Fibroblast of skin of right biceps (primary cell): Measurements from ENCODE around the gene PRSS22.

Experiments used
- DNase-seq: peaks from one replicate; pipeline ENCODE4 v3.0.0-alpha.2; 2013

Gene PRSS22

DNA sequence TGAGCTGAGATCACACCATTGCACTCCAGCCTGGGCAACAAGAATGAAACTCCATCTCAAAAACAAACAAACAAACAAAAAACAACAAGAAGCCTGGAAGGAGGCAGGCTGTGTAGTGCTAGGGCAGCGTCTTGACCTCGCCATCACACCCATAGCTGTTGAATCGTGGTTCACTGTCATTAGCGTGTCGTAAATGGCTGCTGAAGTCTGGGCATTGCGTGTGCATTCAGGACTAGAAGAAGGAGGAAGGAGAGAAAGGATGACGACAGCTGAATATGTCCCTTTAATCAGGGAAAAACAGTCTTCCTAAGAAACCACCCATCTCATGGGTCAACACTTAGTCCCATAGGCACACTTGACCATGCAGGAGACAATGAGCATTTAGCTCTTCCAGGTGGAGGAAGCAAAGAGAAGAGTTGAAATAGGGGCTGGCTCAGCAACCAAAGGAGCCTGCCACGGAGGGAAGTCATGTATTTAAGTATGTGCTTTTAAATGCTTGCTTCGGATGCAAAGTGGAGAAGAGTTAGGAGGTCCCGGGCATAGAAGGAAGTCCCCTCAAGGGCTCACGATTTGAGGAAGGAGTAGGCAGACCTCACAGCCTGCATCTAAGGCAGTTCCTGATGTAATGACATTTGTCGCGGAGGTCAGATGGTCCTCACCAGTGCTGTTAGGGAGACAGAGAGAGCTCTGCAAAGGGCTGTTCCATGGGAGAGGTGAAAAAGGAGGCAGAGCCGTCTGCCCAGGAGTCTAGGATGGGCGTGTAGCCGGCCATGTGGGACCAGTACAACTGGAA is 8.8 kb downstream of the PRSS22 start:
- no peak for DNase-seq

- peak; percentile 33 for DNase-seq
These were observed 11.3 kb downstream of the PRSS22 start for GRCh38 chr16:2846511-2847310.

DNA sequence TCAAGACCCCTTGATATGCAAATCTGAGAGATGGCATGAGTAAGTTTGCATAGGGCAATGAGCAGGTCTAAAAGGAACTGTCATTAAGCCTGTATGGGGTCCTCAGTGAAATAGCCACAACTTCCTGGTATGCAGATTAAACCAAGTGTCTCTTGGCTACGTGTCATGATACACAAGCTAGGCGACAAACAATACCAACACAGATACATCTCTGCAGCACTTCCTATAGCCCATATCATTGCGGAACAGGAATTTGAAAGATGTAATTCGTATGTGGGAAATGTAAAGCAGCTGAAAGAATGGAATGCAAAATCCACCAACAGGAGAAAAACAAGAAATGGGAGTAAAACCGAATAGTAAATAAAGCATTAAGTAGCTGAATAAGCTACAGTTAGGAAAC is 12.9 kb downstream of the PRSS22 start:
- no peak for DNase-seq

GRCh38 chr16:2843526-2843925 is 14.4 kb downstream of the PRSS22 start:
- DNase-seq = no peak

- peak; percentile 58 for DNase-seq
These were observed 15.5 kb downstream of the PRSS22 start for GRCh38 chr16:2842340-2843000.

DNA sequence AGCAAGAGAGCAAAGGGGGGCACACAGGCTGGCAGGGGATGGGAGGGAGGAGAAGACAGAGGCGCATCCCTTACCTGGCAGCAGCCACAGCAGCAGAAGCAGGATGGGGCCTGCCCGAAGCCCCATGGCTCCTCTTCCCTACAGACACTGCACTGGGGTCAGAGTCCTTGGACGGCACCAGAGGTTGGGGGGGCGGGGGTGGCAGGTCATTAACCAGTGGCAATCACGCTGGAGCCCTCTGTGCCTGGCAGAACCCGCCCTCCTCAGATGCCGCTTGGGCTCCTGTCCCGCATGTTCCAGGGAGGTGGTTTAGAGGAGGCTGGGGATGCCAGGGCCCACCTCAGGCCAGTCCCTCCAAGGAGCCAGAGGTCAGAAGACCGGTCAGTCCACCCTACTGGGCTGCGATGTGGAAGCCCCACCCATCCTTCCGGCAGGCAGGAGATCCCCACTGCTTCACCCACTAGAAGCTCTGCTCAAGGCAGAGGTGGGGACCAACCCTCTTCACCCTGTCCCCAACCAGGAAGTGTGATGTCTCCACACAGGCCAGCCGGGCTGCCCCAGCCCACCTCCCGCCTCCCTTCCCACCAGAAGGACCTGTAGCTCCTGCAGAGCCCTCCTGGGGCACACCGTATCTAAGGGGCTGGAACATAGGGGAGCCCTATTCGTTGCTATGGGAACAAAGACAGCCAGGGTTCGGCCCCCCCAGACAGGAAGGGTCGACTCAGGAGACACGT is 16.2 kb downstream of the PRSS22 start:
- DNase-seq = no peak

GRCh38 chr16:2840914-2841313 is 17.1 kb downstream of the PRSS22 start:
- DNase-seq = no peak

GRCh38 chr16:2839650-2840450 is 18.1 kb downstream of the PRSS22 start:
- DNase-seq = no peak

DNA sequence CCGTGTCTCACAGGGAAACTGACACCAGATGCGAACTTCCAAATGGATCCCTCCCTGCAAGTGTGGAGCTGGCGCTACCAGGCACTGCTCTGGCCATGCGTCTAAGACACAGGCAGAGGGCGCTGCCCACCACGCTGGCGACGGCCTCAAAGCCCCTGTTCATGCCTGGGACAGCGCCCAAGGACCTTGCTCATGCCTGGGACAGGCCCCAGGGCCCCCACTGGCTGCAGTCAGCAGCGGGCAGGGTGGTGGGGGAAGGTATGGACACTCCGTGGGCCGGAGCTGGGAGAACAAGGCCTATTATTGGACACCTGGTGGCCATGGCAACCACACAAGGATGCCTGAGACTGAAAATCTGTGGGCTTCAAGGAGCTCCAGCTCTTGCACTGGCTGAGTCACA is 19.0 kb downstream of the PRSS22 start:
- peak; percentile 75 for DNase-seq

DNA sequence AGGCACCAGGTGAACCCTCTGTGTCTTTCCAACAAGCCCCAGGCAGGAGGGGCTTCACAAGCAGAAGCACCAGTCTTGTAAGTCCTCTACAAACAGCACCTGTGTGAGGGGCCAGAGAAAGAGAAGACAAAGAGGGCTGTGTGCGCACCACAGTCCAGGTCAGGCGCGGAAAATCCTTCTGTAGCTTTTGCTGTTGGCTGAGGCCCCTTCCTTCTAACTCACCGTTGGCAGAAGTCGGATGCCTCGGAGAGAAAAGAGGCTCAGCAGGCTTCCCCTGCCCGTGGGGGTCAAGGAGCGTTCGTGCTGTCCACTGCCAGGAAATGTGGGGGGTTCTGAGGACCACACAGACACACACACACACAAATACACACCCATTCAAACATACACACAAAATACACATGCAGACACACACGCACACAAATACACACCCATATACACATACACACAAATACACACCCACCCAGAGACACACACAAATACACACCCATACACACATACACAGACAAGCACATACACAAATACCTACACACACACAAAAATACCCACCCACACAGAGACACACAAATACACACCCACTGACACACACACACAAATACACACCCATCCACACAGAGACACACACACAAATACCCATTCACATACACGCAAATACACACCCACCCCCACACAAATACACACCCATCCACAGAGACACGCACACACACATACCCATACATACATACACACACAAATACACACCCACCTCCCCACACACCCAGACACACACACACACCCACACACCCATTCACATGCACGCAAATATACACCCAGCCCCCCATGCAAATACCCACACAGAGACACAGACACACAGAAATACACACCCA is 21.1 kb downstream of the PRSS22 start:
- DNase-seq = no peak

DNA sequence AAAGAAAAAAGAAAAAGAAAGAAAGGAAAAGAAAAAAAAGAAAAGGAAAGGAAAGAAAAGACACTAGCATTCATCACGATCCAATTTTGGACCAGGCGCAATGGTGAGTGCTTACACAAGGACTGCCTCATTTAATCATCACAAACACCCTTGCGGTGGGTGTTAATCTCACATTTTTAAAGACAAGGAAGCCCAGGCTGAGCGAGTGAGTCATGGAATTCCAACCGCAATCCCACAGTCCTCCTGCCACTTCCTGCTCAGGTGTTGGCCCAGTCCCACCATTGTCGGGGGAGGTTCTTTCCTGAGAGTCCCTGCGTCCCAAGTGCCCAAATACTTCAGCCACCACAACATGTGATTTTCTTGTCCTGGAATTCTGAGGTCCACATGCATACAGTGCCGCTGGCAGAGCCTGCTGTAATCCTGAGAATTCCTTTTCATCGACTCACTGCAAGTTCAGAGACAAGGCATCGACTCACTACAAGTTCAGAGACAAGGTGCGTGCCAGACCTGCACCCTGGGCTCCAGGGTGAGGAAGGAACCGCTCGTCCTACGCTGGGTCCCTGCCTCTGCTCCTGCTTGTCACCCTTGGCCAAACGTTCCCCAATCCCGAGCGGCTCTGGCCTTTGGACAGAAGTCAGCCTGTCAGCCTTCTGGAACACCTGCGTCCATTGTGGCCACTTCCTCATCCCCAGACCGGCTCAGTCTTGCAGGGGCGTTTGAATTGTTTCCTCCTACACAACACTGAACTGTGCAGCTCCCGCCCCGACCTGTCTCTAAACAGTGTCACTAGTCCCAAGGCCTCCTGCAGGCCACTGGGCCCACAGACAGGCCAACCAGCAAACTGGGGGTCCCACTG is 22.1 kb downstream of the PRSS22 start:
- DNase-seq = peak; percentile 100

DNA sequence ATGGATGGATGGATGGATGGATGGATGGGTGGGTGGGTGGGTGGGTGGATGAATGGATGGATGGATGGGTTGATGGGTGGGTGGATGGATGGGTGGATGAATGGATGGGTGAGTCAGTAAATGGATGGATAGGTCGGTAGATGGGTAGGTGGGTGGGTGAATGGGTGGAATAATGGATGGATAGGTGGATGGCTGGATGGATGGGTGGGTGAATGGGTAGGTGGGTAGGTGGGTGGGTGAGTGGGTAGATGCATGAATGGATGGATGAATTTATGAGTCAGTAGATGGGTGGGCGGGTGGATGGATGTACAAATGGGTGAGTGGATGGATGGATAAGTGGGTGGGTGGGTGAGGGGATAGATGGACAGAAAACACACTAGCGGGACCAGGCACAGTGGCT is 23.0 kb downstream of the PRSS22 start:
- DNase-seq = no peak

DNA sequence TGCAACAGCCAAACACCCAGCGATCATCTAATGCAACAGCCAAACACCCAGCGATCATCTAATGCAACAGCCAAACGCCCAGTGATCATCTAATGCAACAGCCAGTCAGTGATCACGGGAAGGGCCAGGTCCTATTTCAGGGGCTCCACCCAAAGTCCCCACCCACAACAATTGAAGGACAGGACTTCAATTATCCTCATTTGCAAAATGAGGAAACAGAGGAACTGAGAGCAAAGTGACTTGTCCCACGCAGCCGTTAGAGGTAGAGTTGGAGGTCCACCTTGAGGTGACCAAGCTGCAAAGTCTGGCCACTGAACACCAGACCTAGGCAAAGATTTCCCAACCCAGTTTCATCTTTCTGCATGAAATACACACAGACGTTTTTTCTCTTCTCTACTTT is 24.2 kb downstream of the PRSS22 start:
- DNase-seq = no peak

GRCh38 chr16:2831203-2831602 is 26.8 kb downstream of the PRSS22 start:
- no peak for DNase-seq

DNA sequence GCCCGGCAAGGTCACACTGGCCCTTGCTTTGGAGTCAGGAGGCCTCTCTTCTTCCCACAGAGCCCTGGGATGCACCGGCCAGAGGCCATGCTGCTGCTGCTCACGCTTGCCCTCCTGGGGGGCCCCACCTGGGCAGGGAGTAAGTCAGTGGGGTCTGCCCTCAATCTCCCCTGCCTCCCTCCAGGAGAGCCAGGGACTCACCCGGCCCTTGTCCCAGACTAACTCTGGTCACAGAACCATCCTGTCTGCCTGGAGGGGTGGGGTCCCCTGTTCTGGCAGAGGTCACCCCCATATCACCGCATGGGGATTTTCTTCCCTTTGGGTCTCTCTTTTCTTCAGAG is 27.6 kb downstream of the PRSS22 start:
- no peak for DNase-seq

- no peak for DNase-seq
These were observed 28.2 kb downstream of the PRSS22 start, which contains the start of gene ZG16B for GRCh38 chr16:2829501-2830354. TSS of gene ZG16B (plus strand) at chr16:2830303. CDS start at chr16:2830442, 139 bp downstream.

GRCh38 chr16:2828876-2829430 is 29.0 kb downstream of the PRSS22 start:
- no peak for DNase-seq

DNA sequence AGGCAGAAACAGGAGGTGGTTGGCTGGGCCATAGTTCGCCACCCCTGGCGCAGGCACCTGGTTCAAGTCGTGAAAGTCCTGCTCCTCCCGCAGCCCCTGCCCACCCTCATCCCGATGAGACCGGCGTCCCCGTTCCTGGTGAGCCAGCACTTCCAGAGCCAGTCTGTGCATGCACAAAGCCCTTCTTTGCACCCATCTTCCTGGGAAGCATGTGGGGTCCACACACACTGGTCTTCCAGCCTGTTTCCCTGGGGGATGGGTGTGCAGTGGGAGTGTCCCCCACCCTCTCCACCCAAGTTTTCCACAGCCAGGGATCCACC is 29.5 kb downstream of the PRSS22 start:
- no peak for DNase-seq
